GM18499 (cell line): ENCODE data around the gene OR5M8.

ENCODE experiments used
- ATAC-seq: cut with Tn5 transposase; IDR thresholded peaks from one replicate; pipeline ENCODE4 v1.9.1; 2021; ENCODE audit warnings: moderate number of reproducible peaks; ENCODE audit not compliant: insufficient read depth, unreplicated experiment

Gene OR5M8

GRCh38 chr11:56491270-56491669 is at the start of gene OR5M8:
Gene OR5M8, minus strand, starts transcription at chr11:56491370. Its CDS starts 0 bp downstream, at chr11:56491370.
- no peak for ATAC-seq

DNA sequence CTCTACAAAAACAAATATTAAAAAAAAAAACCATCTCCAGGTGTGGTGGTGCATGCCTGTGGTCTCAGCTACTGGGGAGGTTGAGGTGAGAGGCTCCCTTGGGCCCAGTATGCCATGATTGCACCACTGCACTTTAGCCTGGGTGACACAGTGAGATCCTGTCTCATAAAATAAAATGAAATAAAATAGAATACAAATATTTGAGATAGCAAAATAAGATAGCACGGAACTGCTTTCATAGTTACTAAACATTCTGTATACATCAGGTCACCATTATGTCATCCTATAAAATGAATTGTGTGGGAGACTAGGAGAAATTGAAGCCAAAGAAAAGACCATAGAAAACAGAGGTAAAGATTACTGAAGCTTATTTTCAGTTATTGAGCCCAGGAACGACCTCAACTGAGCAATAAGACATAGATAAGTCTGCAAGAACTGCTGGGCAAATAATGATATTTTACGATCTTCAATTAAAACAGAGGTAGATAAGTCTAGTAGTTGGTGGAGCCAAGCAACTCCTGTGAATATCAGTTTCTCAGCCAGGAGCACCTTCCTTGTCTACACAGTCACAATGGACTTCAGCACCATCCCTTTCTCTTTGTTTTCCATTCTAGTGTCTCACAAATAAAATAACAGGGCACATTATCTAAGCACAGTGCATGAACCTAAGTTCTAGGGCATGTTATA is 42.0 kb upstream of the OR5M8 start:
- no peak for ATAC-seq

DNA sequence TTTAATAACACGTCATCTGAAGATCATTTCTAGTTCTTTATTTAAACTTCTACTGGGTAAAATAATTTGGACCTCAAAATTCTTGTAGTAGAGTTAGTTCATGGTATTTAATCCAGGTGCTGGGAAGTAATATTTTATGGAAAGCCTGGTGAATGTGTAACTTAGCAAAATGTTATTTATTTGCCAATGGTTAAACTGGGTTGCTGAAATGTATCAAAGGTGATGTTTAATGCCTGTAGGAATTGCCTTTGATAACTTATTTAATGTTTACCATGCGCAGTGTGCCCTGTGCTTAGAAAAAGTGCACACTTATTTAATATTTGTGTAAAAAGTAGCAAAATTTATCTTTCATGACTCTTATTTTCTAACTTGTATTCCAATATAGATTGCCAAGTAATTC is 40.7 kb upstream of the OR5M8 start:
- no peak for ATAC-seq

DNA sequence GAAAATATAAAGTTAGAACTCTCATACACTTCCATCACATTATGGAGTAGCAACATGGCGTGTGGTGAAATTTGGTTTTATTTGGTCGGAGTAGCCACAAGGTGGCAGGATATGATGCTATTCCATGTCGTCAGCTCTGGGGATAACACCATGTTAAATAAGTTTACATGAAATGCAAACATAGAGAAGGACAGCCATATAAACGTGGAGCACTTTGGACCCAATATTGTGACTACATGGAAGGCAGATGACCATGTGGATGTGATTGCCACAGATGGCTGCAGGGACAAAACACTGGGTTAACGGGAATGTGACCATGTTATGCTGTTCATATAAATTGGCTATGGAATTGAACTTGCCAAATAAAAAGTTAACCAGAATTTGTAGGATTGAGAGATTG is 30.8 kb upstream of the OR5M8 start:
- ATAC-seq: no peak

DNA sequence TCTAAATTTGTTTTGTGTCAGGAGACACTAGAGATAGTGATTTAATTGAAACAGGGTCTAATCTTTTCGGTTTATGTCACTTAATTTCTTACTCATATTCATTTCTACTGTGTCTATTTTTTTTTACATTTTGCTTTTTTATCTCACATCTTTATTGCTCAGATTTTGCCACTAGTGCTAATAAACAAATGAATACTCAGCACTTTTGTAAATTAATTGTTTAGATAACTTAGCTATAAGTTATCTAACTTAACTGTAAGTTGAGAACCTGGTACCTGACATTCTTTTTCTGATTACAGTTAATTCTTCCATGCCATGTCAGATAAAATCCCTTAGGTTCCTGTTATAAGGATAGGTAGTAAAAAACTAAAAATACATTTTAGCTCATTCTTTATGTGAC is 22.1 kb upstream of the OR5M8 start:
- ATAC-seq: no peak

GRCh38 chr11:56509439-56509838 is 18.3 kb upstream of the OR5M8 start:
- no peak for ATAC-seq

GRCh38 chr11:56497010-56497409 is 5.8 kb upstream of the OR5M8 start:
- ATAC-seq: no peak

- ATAC-seq: no peak
These were observed 3.9 kb upstream of the OR5M8 start for GRCh38 chr11:56495117-56495516.

GRCh38 chr11:56486801-56487200 is 4.4 kb downstream of the OR5M8 start:
- ATAC-seq: no peak

DNA sequence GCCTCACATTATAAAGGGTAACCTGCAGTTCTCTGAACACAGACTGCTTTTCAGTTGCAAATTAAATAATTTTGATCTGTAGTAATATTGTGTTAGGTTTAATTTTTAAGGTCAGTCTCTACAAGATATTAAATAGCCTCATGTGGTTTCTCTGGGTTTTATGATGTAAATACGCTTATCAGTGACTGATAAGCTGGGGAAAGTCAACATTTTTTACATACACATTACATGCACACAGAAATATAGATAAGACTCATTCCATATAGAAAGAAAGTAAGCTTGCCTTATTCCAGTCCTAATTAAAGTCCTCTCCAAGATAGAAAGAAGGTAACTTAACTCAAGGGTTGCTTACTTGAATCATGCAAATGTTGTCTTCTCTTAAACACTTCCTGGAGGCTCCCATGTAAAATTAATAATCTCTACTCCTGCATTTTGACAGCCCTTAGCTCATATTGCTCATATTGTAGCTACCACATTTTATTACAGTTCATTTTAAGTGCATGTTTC is 16.4 kb downstream of the OR5M8 start:
- ATAC-seq: no peak

DNA sequence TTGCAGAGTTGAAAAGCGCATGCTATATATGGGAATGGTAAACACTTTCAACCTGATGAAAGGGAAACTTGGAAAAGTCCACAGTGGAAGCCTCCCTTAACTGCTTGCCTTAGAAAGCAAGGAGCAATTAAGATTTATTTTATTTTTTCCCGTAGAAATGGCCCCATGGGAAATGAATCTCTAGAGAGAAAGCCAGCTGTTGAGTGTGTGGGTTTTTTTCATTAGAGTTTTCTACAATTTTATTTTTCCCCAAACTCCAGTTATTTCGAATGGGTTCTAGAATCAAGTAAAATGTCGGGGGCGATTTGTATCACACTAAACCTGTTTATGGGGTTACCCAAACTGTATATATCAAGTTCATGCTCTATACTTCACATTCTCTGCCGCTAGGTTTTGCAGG is 17.9 kb downstream of the OR5M8 start, which contains the start of gene OR5M3:
OR5M3 (minus strand) TSS at position 101 of the 400 bp plus-strand sequence. CDS start 2,855 bp downstream, outside the sequence.
- ATAC-seq: no peak

- no peak for ATAC-seq
These were observed 34.1 kb downstream of the OR5M8 start for GRCh38 chr11:56457076-56457475.

- no peak for ATAC-seq
These were observed 37.6 kb downstream of the OR5M8 start for GRCh38 chr11:56453521-56453920.
